Activated CD4-positive, alpha-beta T cell treated with anti-CD3 and anti-CD28 coated beads, Interleukin-2, amount 10 ng/mL, durations not matched to agents 7 days and 5 days (primary cell): ENCODE data around the gene HIC1. TPM values are rescaled to one million over a fixed set of nuclear protein-coding genes. Genes with fewer than 3 reads are reported as not detected.
A peak's percentile ranks its signal among the peaks of the same experiment; 100 is the strongest.

Experiments
- CTCF ChIA-PET: fragments of 350-600 bp; sonication (Branson Sonifier 250); formaldehyde crosslinking; loops from one replicate; lab custom pipeline; 2021; ENCODE audit warnings: antibody characterized with exemption; lab: Charles Lee
- POLR2A ChIA-PET: fragments of 350-600 bp; sonication (Branson Sonifier 250); formaldehyde crosslinking; loops from one replicate; lab custom pipeline; 2021; ENCODE audit warnings: antibody characterized with exemption; lab: Charles Lee
- DNase-seq: peaks from one replicate; pipeline ENCODE4 v3.0.0-alpha.2; 2020
- H3K27ac Mint-ChIP-seq: one replicate; pipeline ENCODE4 v1.8.0; 2021; ENCODE audit warnings: mild to moderate bottlenecking, moderate library complexity, mixed read lengths
- H3K27me3 Mint-ChIP-seq: one replicate; pipeline ENCODE4 v1.8.0; 2021; ENCODE audit warnings: mixed read lengths
- H3K36me3 Mint-ChIP-seq: one replicate; pipeline ENCODE4 v1.8.0; 2021; ENCODE audit warnings: low read depth, mixed read lengths
- H3K4me1 Mint-ChIP-seq: one replicate; pipeline ENCODE4 v1.8.0; 2021; ENCODE audit warnings: mixed read lengths
- H3K4me3 Mint-ChIP-seq: one replicate; pipeline ENCODE4 v1.8.0; 2021; ENCODE audit warnings: mild to moderate bottlenecking, moderate library complexity, mixed read lengths
- H3K9me3 Mint-ChIP-seq: one replicate; pipeline ENCODE4 v1.8.0; 2021; ENCODE audit warnings: mixed read lengths
- total RNA-seq, 2 experiments: library from RNA; stranded (reverse); gene quantifications; one replicate each; pipeline ENCODE4 v1.2.3, GENCODE V29; 2021

The HIC1 gene
- total RNA-seq, 2 experiments from 2014 or later = 29.0 to 31.0 TPM

- H3K27ac Mint-ChIP-seq = peak overlapping the region; percentile 57
- H3K9me3 Mint-ChIP-seq = no peaks in the 10 kb centered on the region
- ChIA-PET CTCF (interaction anchor here (1.5 kb wide), 1 partner anchor 9 kb away, joined by 4 read pairs; no protein-coding TSS in a partner anchor), POLR2A (no interaction called here)
- H3K36me3 Mint-ChIP-seq = peaks cover 3% of the 10 kb centered on the region
- DNase-seq = no peak
- peaks cover 41% of the 10 kb centered on the region for H3K27me3 Mint-ChIP-seq
- H3K4me3 Mint-ChIP-seq = no peak overlapping the region
- H3K4me1 Mint-ChIP-seq = peaks cover 28% of the 10 kb centered on the region
Measured at GRCh38 chr17:2028737-2029136, 26.2 kb upstream of the HIC1 start.

DNA sequence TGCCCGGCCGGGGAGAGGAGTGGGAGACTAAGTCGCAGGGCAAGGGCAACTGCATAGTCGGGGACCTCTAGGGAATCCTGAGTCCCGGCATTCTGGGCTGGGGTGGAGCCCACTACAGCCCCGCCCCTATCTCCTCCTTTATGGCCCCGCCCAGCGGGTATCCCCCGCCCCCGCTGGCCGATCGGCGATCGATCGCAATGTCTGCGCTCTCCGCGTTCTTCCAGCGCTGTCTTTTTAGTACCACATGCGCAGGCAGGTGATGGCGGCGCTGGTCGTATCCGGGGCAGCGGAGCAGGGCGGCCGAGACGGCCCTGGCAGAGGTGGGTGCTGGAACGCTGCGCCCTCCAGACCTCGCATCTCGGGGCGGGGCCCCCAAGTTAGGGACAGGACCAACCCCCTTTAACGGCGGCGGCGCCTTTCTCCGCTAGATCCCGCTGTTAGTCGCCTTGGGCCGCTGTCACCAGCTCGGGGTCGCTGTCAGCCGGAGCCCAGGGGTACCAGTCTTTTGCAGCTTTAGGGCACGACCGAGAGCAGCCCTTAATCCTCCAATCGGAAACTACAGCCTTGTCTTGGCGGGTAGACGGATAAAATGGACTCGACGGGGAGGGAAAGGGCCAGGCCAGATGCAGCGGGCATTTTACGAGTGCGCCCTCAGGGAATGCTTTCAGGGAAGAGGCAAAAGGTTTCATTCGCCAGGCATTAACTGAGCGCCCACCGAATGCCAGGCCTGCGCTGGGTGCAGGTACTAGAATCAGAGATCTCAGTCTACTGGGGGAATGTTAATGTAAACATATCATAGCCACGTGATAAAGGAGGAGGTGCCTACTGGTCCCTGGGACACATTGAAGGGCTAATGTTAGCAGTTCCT is 24.8 kb upstream of the HIC1 start, which contains the start of gene DPH1:
Gene DPH1, plus strand, starts transcription at position 243 of the 868 bp plus-strand sequence. Its CDS starts 17 bp downstream, at position 260.
- H3K27ac Mint-ChIP-seq = peak within 1 kb of the TSS; percentile 88
- H3K27me3 Mint-ChIP-seq = peaks cover 37% of the 10 kb centered on the region
- peaks cover 26% of the 10 kb centered on the region for H3K4me1 Mint-ChIP-seq
- POLR2A ChIA-PET = no interaction called here
- CTCF ChIA-PET = interaction anchor here (1.3 kb wide), 1 partner anchor 12 kb away, joined by 6 read pairs; the partner anchor contains the start of gene OVCA2
- H3K36me3 Mint-ChIP-seq = peaks cover 3% of the 10 kb centered on the region
- H3K4me3 Mint-ChIP-seq = peak within 1 kb of the TSS; percentile 95
- DNase-seq = peak; percentile 90
- no peaks in the 10 kb centered on the region for H3K9me3 Mint-ChIP-seq

DNA sequence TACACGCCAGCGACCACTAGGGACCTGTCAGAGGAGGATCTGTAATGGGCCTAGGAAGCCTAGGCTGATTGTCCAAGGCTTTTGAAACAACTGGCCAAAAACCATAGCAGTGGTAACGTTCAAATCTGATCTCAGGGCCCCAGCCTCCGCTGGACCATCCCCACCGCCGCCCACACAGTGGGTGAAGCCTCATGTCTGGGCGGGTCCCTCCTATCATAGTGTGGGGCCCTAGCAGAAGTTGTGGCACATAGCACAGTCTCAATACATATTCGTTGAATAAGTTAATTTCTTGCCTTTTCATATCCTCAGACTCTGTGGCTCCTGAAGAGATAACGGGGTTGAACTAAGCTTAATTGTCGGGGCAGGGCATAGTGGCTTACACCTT is 24.1 kb upstream of the HIC1 start:
- CTCF ChIA-PET = interaction anchor here (1.3 kb wide), 1 partner anchor 11 kb away, joined by 6 read pairs; the partner anchor contains the start of gene OVCA2
- no peak for DNase-seq
- Mint-ChIP-seq H3K27ac (peak overlapping the region; percentile 88), H3K4me1 (peaks cover 22% of the 10 kb centered on the region), H3K27me3 (peaks cover 32% of the 10 kb centered on the region), H3K9me3 (no peaks in the 10 kb centered on the region), H3K4me3 (peak overlapping the region; percentile 95), H3K36me3 (peaks cover 3% of the 10 kb centered on the region)
- POLR2A ChIA-PET = no interaction called here

DNA sequence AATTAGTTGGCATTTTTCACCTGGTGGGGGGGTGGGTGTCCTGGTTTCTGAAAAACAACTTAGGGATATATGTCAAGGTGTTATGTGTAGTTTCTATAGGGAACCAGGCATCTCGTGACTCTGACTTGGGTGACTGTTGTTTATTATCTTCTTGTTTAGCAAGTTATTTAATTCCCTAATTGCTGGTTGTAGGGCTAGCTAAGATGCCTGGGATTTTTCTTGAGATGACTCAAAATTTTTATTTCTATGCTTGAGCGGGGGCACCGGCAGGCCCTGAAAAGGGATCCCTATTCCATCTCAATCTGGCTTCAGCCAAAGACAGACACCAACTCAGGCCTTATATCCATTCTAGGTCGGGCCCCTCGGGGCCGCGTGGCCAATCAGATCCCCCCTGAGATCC is 21.8 kb upstream of the HIC1 start:
- no peak for DNase-seq
- H3K27ac Mint-ChIP-seq = no peak overlapping the region
- H3K4me3 Mint-ChIP-seq = no peak overlapping the region
- H3K4me1 Mint-ChIP-seq = peaks cover 17% of the 10 kb centered on the region
- CTCF ChIA-PET = no interaction called here
- POLR2A ChIA-PET = no interaction called here
- peaks cover 2% of the 10 kb centered on the region for H3K36me3 Mint-ChIP-seq
- H3K9me3 Mint-ChIP-seq = no peaks in the 10 kb centered on the region
- H3K27me3 Mint-ChIP-seq = peaks cover 11% of the 10 kb centered on the region

DNA sequence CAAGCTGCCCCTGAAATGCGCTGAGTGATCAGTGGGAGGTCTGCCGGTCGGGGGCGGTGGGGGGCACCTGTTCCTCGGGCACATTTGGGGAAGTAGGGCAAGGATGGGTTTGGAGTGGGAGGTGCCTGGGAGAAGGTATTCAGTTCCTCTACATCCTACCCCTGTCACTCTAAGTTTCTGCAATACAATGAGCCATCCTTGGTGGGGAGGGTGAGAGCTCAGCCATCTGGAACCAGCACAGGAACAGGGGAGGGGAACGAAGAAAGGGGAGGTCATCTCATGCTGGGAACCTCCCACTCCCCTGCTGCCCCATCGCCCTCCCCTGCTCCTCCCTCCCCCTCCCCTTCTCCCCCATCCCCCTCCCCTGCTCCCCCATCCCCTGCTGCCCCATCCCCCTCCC is 20.7 kb upstream of the HIC1 start:
- Mint-ChIP-seq H3K9me3 (no peaks in the 10 kb centered on the region), H3K4me3 (no peak overlapping the region), H3K27ac (no peak overlapping the region), H3K27me3 (peaks cover under 1% of the 10 kb centered on the region), H3K4me1 (peaks cover 17% of the 10 kb centered on the region), H3K36me3 (peaks cover 2% of the 10 kb centered on the region)
- ChIA-PET POLR2A (no interaction called here), CTCF (no interaction called here)
- DNase-seq = no peak

DNA sequence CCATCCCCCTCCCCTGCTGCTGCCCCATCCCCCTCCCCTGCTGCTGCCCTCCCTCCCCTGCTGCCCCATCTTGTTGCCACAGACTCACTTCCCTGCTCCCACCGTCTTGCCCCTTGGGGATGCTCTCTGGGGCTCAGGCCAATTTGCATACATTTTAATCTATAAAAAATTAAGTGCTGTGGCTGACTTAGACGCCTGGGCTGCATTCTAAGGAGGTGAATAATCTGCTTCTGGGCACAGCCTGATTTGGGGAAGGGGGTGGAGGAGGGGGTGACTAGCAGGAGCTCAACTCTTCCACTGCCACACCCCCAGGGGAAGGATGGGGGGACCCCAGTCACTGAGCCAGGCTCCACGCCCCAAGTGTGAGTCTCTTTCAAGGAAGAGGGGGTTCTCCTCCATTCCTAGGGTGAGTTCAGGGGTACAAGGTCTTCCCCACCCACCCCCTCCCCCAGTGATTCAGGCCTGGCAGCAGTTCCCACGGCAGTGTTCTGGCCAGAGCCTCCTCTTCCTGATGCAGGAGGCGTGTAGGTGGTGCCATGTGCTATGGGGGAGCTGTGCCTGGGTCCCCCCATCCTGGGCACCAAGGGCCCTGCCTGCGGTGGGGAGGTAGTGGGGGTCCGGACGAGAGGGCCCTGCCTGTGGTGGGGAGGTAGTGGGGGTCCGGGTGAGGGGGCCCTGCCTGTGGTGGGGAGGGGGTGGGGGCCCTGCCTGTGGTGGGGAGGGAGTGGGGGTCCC is 19.9 kb upstream of the HIC1 start:
- CTCF ChIA-PET = interaction anchor here (0.6 to 1.1 kb wide), 2 partner anchors 13 to 354 kb away, joined by 3 read pairs; no protein-coding TSS in a partner anchor

GRCh38 chr17:2035541-2036488 is 19.1 kb upstream of the HIC1 start:
- peaks cover 10% of the 10 kb centered on the region for H3K4me1 Mint-ChIP-seq
- H3K9me3 Mint-ChIP-seq = no peaks in the 10 kb centered on the region
- no peak overlapping the region for H3K4me3 Mint-ChIP-seq
- no peak for DNase-seq
- no peaks in the 10 kb centered on the region for H3K27me3 Mint-ChIP-seq
- H3K27ac Mint-ChIP-seq = no peak overlapping the region
- ChIA-PET POLR2A (no interaction called here), CTCF (interaction anchor here (0.5 to 1.1 kb wide), 3 partner anchors 12 to 231 kb away, joined by 3 read pairs; no protein-coding TSS in a partner anchor)
- peaks cover 3% of the 10 kb centered on the region for H3K36me3 Mint-ChIP-seq

More for the DNA sequence above, 19.9 kb upstream of the HIC1 start:
- Mint-ChIP-seq H3K36me3 (peaks cover 2% of the 10 kb centered on the region), H3K9me3 (no peaks in the 10 kb centered on the region), H3K4me1 (peaks cover 12% of the 10 kb centered on the region), H3K27me3 (no peaks in the 10 kb centered on the region), H3K4me3 (no peak overlapping the region), H3K27ac (no peak overlapping the region)
- no peak for DNase-seq
- POLR2A ChIA-PET = no interaction called here

DNA sequence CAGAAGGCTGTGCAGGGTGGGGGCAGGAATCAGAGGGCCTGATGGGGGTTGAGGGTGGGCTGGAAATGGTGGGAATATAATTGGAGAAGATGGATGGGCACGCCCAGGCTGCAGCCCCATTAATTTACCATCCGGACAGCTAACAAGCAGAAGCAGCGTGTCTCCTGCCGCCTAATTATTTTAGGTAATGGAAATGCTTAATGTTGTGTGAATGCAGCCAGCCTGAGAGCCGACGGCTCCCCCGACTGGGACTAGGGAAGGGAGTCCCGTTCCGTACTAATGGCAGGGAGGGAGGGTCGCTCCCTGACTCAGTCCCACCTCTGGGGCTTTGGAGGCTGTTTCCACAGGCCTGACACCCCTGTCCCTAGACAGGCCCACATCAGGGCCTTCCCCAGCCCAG is 17.7 kb upstream of the HIC1 start:
- Mint-ChIP-seq H3K36me3 (peaks cover 6% of the 10 kb centered on the region), H3K27ac (no peak overlapping the region), H3K4me3 (no peak overlapping the region), H3K27me3 (no peaks in the 10 kb centered on the region), H3K4me1 (peaks cover 11% of the 10 kb centered on the region), H3K9me3 (no peaks in the 10 kb centered on the region)
- ChIA-PET CTCF (interaction anchor here (1.0 kb wide), 1 partner anchor 17 kb away, joined by 3 read pairs; the partner anchor contains the start of gene HIC1), POLR2A (interaction anchor here (0.7 kb wide), 1 partner anchor 28 kb away, joined by 3 read pairs; no protein-coding TSS in a partner anchor)
- no peak for DNase-seq

- H3K9me3 Mint-ChIP-seq = no peaks in the 10 kb centered on the region
- H3K4me1 Mint-ChIP-seq = peaks cover 26% of the 10 kb centered on the region
- ChIA-PET CTCF (interaction anchor here (0.8 to 3.3 kb wide), 4 partner anchors 11 to 205 kb away, joined by 3 to 17 read pairs (median 3); partner anchors contain the start of gene HIC1), POLR2A (no interaction called here)
- peaks cover 24% of the 10 kb centered on the region for H3K36me3 Mint-ChIP-seq
- H3K27me3 Mint-ChIP-seq = no peaks in the 10 kb centered on the region
- H3K4me3 Mint-ChIP-seq = no peak overlapping the region
- no peak for DNase-seq
- H3K27ac Mint-ChIP-seq = no peak overlapping the region
Measured at GRCh38 chr17:2040219-2040827, 14.6 kb upstream of the HIC1 start.

GRCh38 chr17:2040942-2041560 is 13.9 kb upstream of the HIC1 start:
- peak overlapping the region; percentile 36 for H3K27ac Mint-ChIP-seq
- DNase-seq = no peak

More at GRCh38 chr17:2040942-2041560, 13.9 kb upstream of the HIC1 start:
- ChIA-PET CTCF (interaction anchor here (0.8 to 3.3 kb wide), 6 partner anchors 10 to 204 kb away, joined by 3 to 17 read pairs (median 4); partner anchors contain the start of gene HIC1), POLR2A (no interaction called here)
- Mint-ChIP-seq H3K27me3 (no peaks in the 10 kb centered on the region), H3K36me3 (peaks cover 24% of the 10 kb centered on the region), H3K4me1 (peaks cover 26% of the 10 kb centered on the region), H3K9me3 (no peaks in the 10 kb centered on the region), H3K4me3 (peak overlapping the region; percentile 56)
